Measurements from ENCODE around the gene HDGFL3. TPM values are rescaled to one million over a fixed set of nuclear protein-coding genes. Genes with fewer than 3 reads are reported as not detected.

The HDGFL3 gene
- total and polyA plus RNA-seq, 2 donors from 2014 or later = 13.9 to 40.1 TPM

DNA sequence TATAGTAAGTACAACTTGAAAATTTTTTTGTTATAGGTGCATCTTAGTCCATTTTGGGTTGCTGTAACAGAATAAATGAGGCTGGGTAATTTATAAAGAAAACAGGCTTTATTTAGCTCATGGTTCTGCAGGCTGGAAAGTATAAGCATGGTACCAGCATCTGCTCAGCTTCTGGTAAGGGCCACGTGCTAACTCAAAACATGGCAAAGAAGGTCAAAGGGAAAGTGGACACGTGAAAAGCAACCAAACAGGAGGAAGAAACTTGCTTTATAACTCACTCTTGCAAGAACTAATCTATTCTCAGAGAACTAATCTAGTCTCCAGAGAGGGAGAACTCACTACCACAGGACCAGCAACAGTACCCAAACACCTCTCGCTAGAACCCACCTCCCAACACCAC lies 9.1 kb downstream of the HDGFL3 start:
- no peak overlapping the region for H3K4me3 ChIP-seq (ENCODE audit: low read length in 3 of 3)
- no peaks in the 10 kb centered on the region for H3K27me3 ChIP-seq (ENCODE audit: control insufficient read depth, insufficient read depth, low read length)
- intact Hi-C loops (cut with DNase I) = no loop called here
- no peaks in the 10 kb centered on the region for H3K4me1 ChIP-seq (ENCODE audit: control insufficient read depth in 2 of 3, insufficient read depth in 2 of 3, low read depth in 1 of 3, low read length in 3 of 3)
- H3K27ac ChIP-seq (ENCODE audit: low read depth in 2 of 2, low read length in 2 of 2) = no peak overlapping the region
- DNase-seq (no peak), FAIRE-seq (no peak)
- no peaks in the 10 kb centered on the region for H3K36me3 ChIP-seq (ENCODE audit: control insufficient read depth in 2 of 3, insufficient read depth in 3 of 3, low read length in 3 of 3)
- no peak overlapping the region for H3K9ac ChIP-seq (ENCODE audit: low read length in 3 of 3)
- no peaks in the 10 kb centered on the region for H3K9me3 ChIP-seq (ENCODE audit: control insufficient read depth in 2 of 3, insufficient read depth in 1 of 3, low read length in 3 of 3)
- TF ChIP-seq, protein P1, sequence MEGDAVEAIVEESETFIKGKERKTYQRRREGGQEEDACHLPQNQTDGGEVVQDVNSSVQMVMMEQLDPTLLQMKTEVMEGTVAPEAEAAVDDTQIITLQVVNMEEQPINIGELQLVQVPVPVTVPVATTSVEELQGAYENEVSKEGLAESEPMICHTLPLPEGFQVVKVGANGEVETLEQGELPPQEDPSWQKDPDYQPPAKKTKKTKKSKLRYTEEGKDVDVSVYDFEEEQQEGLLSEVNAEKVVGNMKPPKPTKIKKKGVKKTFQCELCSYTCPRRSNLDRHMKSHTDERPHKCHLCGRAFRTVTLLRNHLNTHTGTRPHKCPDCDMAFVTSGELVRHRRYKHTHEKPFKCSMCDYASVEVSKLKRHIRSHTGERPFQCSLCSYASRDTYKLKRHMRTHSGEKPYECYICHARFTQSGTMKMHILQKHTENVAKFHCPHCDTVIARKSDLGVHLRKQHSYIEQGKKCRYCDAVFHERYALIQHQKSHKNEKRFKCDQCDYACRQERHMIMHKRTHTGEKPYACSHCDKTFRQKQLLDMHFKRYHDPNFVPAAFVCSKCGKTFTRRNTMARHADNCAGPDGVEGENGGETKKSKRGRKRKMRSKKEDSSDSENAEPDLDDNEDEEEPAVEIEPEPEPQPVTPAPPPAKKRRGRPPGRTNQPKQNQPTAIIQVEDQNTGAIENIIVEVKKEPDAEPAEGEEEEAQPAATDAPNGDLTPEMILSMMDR (IDR thresholded peaks at IDR 0.05; ENCODE audit: borderline replicate concordance, extremely low read depth, insufficient read depth) = no peak

DNA sequence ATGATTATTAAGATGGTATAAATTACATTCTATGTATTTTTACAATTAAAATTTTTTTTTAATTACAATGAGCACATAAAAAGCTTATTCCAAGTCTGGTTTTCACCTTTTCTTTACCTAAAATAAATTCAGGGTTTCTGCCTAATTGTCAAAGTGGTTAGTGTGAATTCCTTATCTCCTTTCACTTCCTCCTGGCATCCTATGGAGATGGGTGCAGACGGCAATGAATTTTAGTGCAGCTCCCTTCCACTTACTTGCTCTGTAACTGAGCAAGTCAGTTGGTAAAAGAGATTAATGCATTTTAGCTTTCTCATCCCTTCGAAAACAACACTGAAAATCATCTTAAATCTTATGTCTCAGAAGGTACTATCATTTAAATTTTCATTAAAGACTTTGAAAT lies 13.1 kb downstream of the HDGFL3 start:
- FAIRE-seq (no peak), DNase-seq (no peak)
- Histone ChIP-seq H3K9ac (ENCODE audit: low read length in 3 of 3) (no peak overlapping the region), H3K4me1 (ENCODE audit: control insufficient read depth in 2 of 3, insufficient read depth in 2 of 3, low read depth in 1 of 3, low read length in 3 of 3) (no peaks in the 10 kb centered on the region), H3K36me3 (ENCODE audit: control insufficient read depth in 2 of 3, insufficient read depth in 3 of 3, low read length in 3 of 3) (no peaks in the 10 kb centered on the region), H3K27ac (ENCODE audit: low read depth in 2 of 2, low read length in 2 of 2) (no peak overlapping the region), H3K9me3 (ENCODE audit: control insufficient read depth in 2 of 3, insufficient read depth in 1 of 3, low read length in 3 of 3) (no peaks in the 10 kb centered on the region), H3K4me3 (ENCODE audit: low read length in 3 of 3) (no peak overlapping the region), H3K27me3 (ENCODE audit: control insufficient read depth, insufficient read depth, low read length) (no peaks in the 10 kb centered on the region)
- intact Hi-C loops (cut with DNase I) = no loop called here
- TF ChIP-seq, protein P1 (IDR thresholded peaks at IDR 0.05; ENCODE audit: borderline replicate concordance, extremely low read depth, insufficient read depth) = no peak

DNA sequence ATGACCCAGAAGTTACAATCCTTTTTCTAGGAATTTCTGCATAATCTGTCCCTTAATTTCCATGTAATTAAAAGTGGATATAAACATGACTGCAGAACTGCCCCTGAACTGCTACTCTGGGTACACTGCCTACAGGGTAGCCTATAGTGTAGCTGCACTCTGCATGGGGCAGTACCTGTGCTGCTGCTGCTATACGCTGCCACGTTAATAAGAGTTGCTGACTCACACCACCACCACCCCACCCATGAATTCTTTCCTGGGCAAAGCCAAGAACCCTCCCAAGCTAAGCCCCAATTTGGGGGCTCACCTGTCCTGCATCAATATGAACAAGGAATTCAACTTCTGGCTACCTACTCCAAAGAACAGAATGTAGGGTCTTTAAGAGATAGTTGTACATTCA lies 13.9 kb downstream of the HDGFL3 start:
- TF ChIP-seq, protein P1 (IDR thresholded peaks at IDR 0.05; ENCODE audit: borderline replicate concordance, extremely low read depth, insufficient read depth) = no peak
- DNase-seq = no peak
- H3K36me3 ChIP-seq (ENCODE audit: control insufficient read depth in 2 of 3, insufficient read depth in 3 of 3, low read length in 3 of 3) = no peaks in the 10 kb centered on the region
- no peak overlapping the region for H3K27ac ChIP-seq (ENCODE audit: low read depth in 2 of 2, low read length in 2 of 2)
- intact Hi-C loops (cut with DNase I) = no loop called here
- no peaks in the 10 kb centered on the region for H3K9me3 ChIP-seq (ENCODE audit: control insufficient read depth in 2 of 3, insufficient read depth in 1 of 3, low read length in 3 of 3)
- H3K9ac ChIP-seq (ENCODE audit: low read length in 3 of 3) = no peak overlapping the region
- FAIRE-seq = no peak
- H3K27me3 ChIP-seq (ENCODE audit: control insufficient read depth, insufficient read depth, low read length) = no peaks in the 10 kb centered on the region
- no peaks in the 10 kb centered on the region for H3K4me1 ChIP-seq (ENCODE audit: control insufficient read depth in 2 of 3, insufficient read depth in 2 of 3, low read depth in 1 of 3, low read length in 3 of 3)
- no peak overlapping the region for H3K4me3 ChIP-seq (ENCODE audit: low read length in 3 of 3)

DNA sequence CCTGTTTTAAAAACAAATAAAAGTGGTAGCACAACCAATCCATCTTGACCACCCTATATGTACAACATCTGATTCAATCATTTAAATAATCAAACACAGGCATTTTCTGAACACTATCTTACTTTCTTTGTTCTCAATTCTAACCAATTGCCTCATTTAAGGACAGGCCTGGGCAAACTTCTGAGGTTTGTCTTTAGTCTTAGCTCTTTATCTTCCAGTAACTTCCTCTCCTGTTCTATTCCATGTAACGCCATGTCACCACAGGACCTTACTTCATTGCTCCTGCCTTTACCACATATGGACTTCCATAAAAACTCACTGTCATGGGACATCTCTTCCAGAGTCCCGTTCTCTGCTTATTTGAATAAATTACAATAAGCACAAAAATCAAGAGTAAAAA lies 14.9 kb downstream of the HDGFL3 start:
- H3K27ac ChIP-seq (ENCODE audit: low read depth in 2 of 2, low read length in 2 of 2) = no peak overlapping the region
- DNase-seq = no peak
- no peak for FAIRE-seq
- no peaks in the 10 kb centered on the region for H3K36me3 ChIP-seq (ENCODE audit: control insufficient read depth in 2 of 3, insufficient read depth in 3 of 3, low read length in 3 of 3)
- H3K9ac ChIP-seq (ENCODE audit: low read length in 3 of 3) = no peak overlapping the region
- intact Hi-C loops (cut with DNase I) = no loop called here
- TF ChIP-seq, protein P1 (IDR thresholded peaks at IDR 0.05; ENCODE audit: borderline replicate concordance, extremely low read depth, insufficient read depth) = no peak
- no peaks in the 10 kb centered on the region for H3K4me1 ChIP-seq (ENCODE audit: control insufficient read depth in 2 of 3, insufficient read depth in 2 of 3, low read depth in 1 of 3, low read length in 3 of 3)
- no peaks in the 10 kb centered on the region for H3K27me3 ChIP-seq (ENCODE audit: control insufficient read depth, insufficient read depth, low read length)
- H3K9me3 ChIP-seq (ENCODE audit: control insufficient read depth in 2 of 3, insufficient read depth in 1 of 3, low read length in 3 of 3) = no peaks in the 10 kb centered on the region
- no peak overlapping the region for H3K4me3 ChIP-seq (ENCODE audit: low read length in 3 of 3)

Measured in kidney (tissue), 14 donors.